ENCODE measurements around the gene RPL12.

DNA sequence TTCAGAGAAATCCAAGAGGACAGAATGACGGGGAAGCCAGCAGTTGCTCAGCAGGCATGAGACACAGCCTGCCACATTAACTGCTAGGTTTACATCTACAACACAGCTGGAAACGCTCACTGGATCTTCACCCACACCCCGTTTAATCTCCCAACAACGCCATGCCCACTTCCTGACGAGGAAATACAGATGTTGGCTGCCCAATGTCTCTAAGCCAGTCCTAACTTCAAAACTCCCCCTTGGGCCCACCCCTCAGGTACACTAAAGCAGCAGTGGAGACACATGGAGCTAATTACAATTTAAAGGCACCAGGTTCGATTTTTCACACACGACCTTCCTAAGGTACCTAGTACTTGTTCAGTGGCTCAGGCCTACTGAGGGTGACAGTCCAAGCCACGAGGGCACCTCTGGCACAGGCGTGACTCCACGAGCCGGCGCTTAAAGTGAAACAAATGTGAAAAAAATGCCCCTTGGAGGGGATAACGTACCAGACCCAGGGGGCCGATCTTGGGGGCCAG lies 904 bp downstream of the RPL12 start:
- TF ChIP-seq, protein P1, sequence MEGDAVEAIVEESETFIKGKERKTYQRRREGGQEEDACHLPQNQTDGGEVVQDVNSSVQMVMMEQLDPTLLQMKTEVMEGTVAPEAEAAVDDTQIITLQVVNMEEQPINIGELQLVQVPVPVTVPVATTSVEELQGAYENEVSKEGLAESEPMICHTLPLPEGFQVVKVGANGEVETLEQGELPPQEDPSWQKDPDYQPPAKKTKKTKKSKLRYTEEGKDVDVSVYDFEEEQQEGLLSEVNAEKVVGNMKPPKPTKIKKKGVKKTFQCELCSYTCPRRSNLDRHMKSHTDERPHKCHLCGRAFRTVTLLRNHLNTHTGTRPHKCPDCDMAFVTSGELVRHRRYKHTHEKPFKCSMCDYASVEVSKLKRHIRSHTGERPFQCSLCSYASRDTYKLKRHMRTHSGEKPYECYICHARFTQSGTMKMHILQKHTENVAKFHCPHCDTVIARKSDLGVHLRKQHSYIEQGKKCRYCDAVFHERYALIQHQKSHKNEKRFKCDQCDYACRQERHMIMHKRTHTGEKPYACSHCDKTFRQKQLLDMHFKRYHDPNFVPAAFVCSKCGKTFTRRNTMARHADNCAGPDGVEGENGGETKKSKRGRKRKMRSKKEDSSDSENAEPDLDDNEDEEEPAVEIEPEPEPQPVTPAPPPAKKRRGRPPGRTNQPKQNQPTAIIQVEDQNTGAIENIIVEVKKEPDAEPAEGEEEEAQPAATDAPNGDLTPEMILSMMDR (IDR thresholded peaks at IDR 0.05; ENCODE audit: poor library complexity): no peak
- no peak for TF ChIP-seq EZH2 (IDR thresholded peaks at IDR 0.05; ENCODE audit: borderline replicate concordance)
- TF ChIP-seq EZH2phosphoT487 (IDR thresholded peaks at IDR 0.05; ENCODE audit: low read depth, severe bottlenecking, unreplicated experiment): no peak

Data from hepatocyte (in vitro differentiated cells).